HepG2 (cell line): ENCODE data around the gene RNASE13. TPM values are rescaled to one million over a fixed set of nuclear protein-coding genes. Genes with fewer than 3 reads are reported as not detected.
A peak's percentile ranks its signal among the peaks of the same experiment; 100 is the strongest.

Experiments used
- ATAC-seq: fragments of 200-7000 bp; cut with Tn5 transposase; 3 replicates; pipeline ENCODE4 v1.9.1; 2020; ENCODE audit warnings: mild to moderate bottlenecking, moderate library complexity
- BruUV-seq: library from RNA; stranded (reverse); fragments of 400-500 nt; replicated peaks from 2 replicates; lab custom pipeline; 2021; lab: Mats Ljungman, UMichigan
- CTCF ChIA-PET: fragments of 300-600 bp; formaldehyde crosslinking; extraction: SDS; loops from one replicate; lab custom pipeline; 2021; ENCODE audit warnings: low total read pairs, inconsistent platforms, low intra/inter-chr PET ratio; lab: Yijun Ruan, JAX
- POLR2A ChIA-PET: fragments of 350-600 bp; sonication (Branson Sonifier 250); formaldehyde crosslinking; loops from one replicate; lab custom pipeline; 2020; ENCODE audit warnings: antibody characterized with exemption, inconsistent platforms; lab: Yijun Ruan, JAX
- DNase-seq: peaks from one replicate; pipeline ENCODE4 v3.0.0-alpha.2; 2015; ENCODE audit warnings: low spot score
- FAIRE-seq: peaks from 3 replicates; lab custom pipeline; 2011; peaks lifted over from hg19 to GRCh38; lab: Jason Lieb, UNC
- H2AFZ ChIP-seq: one replicate; pipeline ENCODE4 v1.6.1; 2011; ENCODE audit warnings: low read length, inconsistent platforms
- H3K27ac ChIP-seq: fragments of 300-600 bp; 3 replicates; pipeline ENCODE4 v1.8.0; 2011; ENCODE audit warnings: mixed run types, mild to moderate bottlenecking, mixed read lengths, low read length, inconsistent platforms; ENCODE audit not compliant: insufficient read depth; ENCODE audit errors: extremely low read length
- H3K27me3 ChIP-seq, 2 experiments: fragments of 200-600 bp in 1 of 2; 2 replicates in 1 of 2; 3 replicates in 1 of 2; pipeline versions ENCODE4 v1.6.0 to v1.8.0; 2011; ENCODE audit warnings: low read length in 2 of 2, mild to moderate bottlenecking in 2 of 2, moderate library complexity in 2 of 2, inconsistent platforms in 1 of 2; ENCODE audit not compliant: insufficient read depth in 2 of 2, control insufficient read depth in 1 of 2
- H3K36me3 ChIP-seq, 2 experiments: fragments of 200-600 bp in 1 of 2; replicated peaks in 1 of 2; 2 replicates in 1 of 2; 3 replicates in 1 of 2; pipeline versions ENCODE4 v1.5.1 to v1.8.0; 2011; ENCODE audit warnings: low read length in 2 of 2, inconsistent platforms in 1 of 2; ENCODE audit not compliant: insufficient read depth in 2 of 2, control insufficient read depth in 1 of 2
- H3K4me1 ChIP-seq: 2 replicates; pipeline ENCODE4 v1.5.1; 2012; ENCODE audit warnings: low read length, inconsistent platforms; ENCODE audit not compliant: insufficient read depth
- H3K4me2 ChIP-seq: 2 replicates; pipeline ENCODE4 v1.6.0; 2011; ENCODE audit warnings: low read depth, low read length, inconsistent platforms
- H3K4me3 ChIP-seq, 3 experiments: fragments of 200-600 bp in 1 of 3; sonication (generic), shearing (Covaris generic) in 1 of 3; replicated peaks in 1 of 3; 2 replicates each; pipeline ENCODE4 v1.5.1; 2011 to 2016; ENCODE audit warnings: low read length in 3 of 3, inconsistent platforms in 2 of 3, low read depth in 2 of 3, mild to moderate bottlenecking in 2 of 3, control low read depth in 1 of 3, mixed read lengths in 1 of 3; ENCODE audit not compliant: insufficient read depth in 1 of 3
- H3K79me2 ChIP-seq: one replicate; pipeline ENCODE4 v1.6.1; 2011; ENCODE audit warnings: low read length, inconsistent platforms; ENCODE audit not compliant: insufficient read depth
- H3K9ac ChIP-seq: 2 replicates; pipeline ENCODE4 v1.6.0; 2011; ENCODE audit warnings: mild to moderate bottlenecking, low read depth, low read length, inconsistent platforms; ENCODE audit not compliant: insufficient read depth
- H3K9me3 ChIP-seq: 2 replicates; pipeline ENCODE4 v1.5.1; 2012; ENCODE audit warnings: mild to moderate bottlenecking, low read length
- H4K20me1 ChIP-seq: 2 replicates; pipeline ENCODE4 v1.6.0; 2011; ENCODE audit warnings: inconsistent platforms, mild to moderate bottlenecking, low read length, moderate library complexity; ENCODE audit not compliant: insufficient read depth
- ZNF577 ChIP-seq: sonication (generic); formaldehyde crosslinking; IDR thresholded peaks from 2 replicates; pipeline ENCODE4 v1.4.0; 2020; ENCODE audit warnings: mild to moderate bottlenecking, low read depth, missing genetic modification reagents, borderline replicate concordance
- ZNF878 ChIP-seq: sonication (generic); formaldehyde crosslinking; IDR thresholded peaks from 2 replicates; pipeline ENCODE4 v1.8.1; 2023; ENCODE audit warnings: mild to moderate bottlenecking, missing genetic modification reagents, moderate library complexity
- WGBS: methylation state at CpG from one replicate; pipeline ENCODE4 v1.1.6; 2017; ENCODE audit warnings: low lambda C conversion rate; 5-methylcytosine and 5-hydroxymethylcytosine counted together
- in situ Hi-C: cut with HindIII; loops from 2 replicates; pipeline ENCODE4 v1.10.0; 2017; ENCODE audit warnings: low pct_unique_long_range_greater_than_20kb; ENCODE audit not compliant: extremely low pct_ligation_motif_present
- intact Hi-C: fragments of 100-400 bp; cut with micrococcal nuclease; formaldehyde crosslinking; loops from one replicate; pipeline ENCODE4 v1.10.0; 2022; ENCODE audit not compliant: unreplicated experiment
- polyA plus RNA-seq, 8 experiments: library from polyadenylated mRNA; depleted of rRNA in 3 of 8; stranded (reverse) in 7 of 8; unstranded in 1 of 8; fragments of >200 nt; fragmentation: Illumina TruSeq in 4 of 8; extraction: Trizol in 4 of 8; gene quantifications; 2 replicates each; pipeline versions ENCODE4 v1.2.1 to v1.2.3, GENCODE V29; 2011 to 2016; ENCODE audit warnings: low read depth in 4 of 8, missing spikeins in 1 of 8, mixed read lengths in 1 of 8; ENCODE audit not compliant: insufficient read depth in 1 of 8
- total RNA-seq, 5 experiments: library from RNA; depleted of rRNA; stranded (reverse); fragments of >200 nt; fragmentation: Illumina TruSeq; extraction: Trizol; gene quantifications; 2 replicates each; pipeline ENCODE4 v1.2.3, GENCODE V29; 2016; ENCODE audit warnings: low read depth in 1 of 5
- TF ChIP-seq, protein P1 (sequence below): sonication (generic); formaldehyde crosslinking; IDR thresholded peaks from 2 replicates; pipeline ENCODE4; 2020; ENCODE audit warnings: missing genetic modification reagents, mild to moderate bottlenecking, borderline replicate concordance

The RNASE13 gene
- total and polyA plus RNA-seq, 2 of the 13 experiments (the other 11 are each of a cell fraction or from before 2014, with no cell fraction given) = 1.0 TPM; not detected in 1

DNA sequence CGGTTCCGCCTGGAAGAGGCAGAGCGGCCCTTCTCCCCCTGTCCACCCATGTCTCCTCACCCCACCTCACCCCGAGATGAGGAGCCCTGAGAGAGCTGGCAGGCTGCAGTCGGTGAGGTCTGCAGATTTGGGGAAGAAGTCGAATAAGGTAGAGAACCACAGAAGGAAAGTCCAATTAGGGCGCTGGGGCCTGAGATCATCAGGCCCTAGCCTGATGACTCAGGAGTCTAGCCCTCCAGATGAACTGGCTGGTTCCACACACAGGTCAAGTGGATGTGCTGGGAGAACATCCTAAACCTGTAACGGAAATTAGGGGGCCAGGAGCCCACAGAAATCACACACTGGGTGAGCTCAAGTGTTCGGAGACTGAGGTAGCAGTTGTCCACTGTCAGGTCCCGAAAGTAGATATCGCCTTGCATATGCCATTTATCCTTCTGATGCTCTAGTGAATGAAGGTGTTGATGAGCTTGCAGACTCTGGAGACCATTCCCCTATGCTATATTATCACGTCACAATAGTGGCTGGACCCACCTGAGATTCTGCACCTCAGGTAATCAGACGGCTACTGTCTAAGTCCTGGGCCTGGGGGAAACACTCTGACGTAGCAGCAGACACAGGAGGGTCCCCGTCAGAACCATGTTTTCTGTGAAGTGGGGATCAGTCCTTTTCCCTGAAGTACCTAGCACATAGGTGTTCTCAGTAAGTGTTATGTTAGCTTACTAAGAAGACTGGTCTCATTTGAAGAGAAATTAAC, 45.7 kb downstream of the RNASE13 start:
- peaks cover 0 to under 1% of the 10 kb centered on the region in 2 experiments; a peak in 2 of 5 replicates for H3K27me3 ChIP-seq
- no peak for ATAC-seq
- no peak for DNase-seq
- no peak for FAIRE-seq
- intact Hi-C loops = no loop called here
- peak overlapping the region; percentile 27 for H3K27ac ChIP-seq
- H3K36me3 ChIP-seq = peaks cover 9 to 19% of the 10 kb centered on the region in 2 experiments; a peak in 4 of 5 replicates
- H3K9ac ChIP-seq = peak overlapping the region; percentile 43; the same call in 1 of the 2 replicates
- no peaks in the 10 kb centered on the region for H3K9me3 ChIP-seq
- in situ Hi-C loops = loop anchor here (25.0 kb wide), 1 partner anchor 652 kb away; the partner anchor contains the start of genes CCNB1IP1 and PARP2
- peak overlapping the region; percentile 77 for H2AFZ ChIP-seq
- H3K79me2 ChIP-seq = peaks cover 13% of the 10 kb centered on the region
- CTCF ChIA-PET = interaction anchor here (0.8 kb wide), 1 partner anchor 104 kb away, joined by 4 read pairs; no protein-coding TSS in a partner anchor
- 93% methylated on average over 15 of the region's 15 CpGs for WGBS
- peak overlapping the region; percentile 77 for H3K4me2 ChIP-seq
- H3K4me1 ChIP-seq = peaks cover 26% of the 10 kb centered on the region
- POLR2A ChIA-PET = interaction anchor here (0.9 kb wide), 1 partner anchor 14 kb away, joined by 3 read pairs; no protein-coding TSS in a partner anchor
- H4K20me1 ChIP-seq = 0 out of 2 replicates have a peak, but pooled peaks cover 3% of the 10 kb centered on the region
- BruUV-seq = TSS peak; percentile 89
- TF ChIP-seq ZNF878 (CRISPR knock-in tag) = 0 out of 2 replicates have a peak, but pooled peaks have one; percentile 10
- no peak for TF ChIP-seq ZNF577 (CRISPR knock-in tag)
- TF ChIP-seq, protein P1, sequence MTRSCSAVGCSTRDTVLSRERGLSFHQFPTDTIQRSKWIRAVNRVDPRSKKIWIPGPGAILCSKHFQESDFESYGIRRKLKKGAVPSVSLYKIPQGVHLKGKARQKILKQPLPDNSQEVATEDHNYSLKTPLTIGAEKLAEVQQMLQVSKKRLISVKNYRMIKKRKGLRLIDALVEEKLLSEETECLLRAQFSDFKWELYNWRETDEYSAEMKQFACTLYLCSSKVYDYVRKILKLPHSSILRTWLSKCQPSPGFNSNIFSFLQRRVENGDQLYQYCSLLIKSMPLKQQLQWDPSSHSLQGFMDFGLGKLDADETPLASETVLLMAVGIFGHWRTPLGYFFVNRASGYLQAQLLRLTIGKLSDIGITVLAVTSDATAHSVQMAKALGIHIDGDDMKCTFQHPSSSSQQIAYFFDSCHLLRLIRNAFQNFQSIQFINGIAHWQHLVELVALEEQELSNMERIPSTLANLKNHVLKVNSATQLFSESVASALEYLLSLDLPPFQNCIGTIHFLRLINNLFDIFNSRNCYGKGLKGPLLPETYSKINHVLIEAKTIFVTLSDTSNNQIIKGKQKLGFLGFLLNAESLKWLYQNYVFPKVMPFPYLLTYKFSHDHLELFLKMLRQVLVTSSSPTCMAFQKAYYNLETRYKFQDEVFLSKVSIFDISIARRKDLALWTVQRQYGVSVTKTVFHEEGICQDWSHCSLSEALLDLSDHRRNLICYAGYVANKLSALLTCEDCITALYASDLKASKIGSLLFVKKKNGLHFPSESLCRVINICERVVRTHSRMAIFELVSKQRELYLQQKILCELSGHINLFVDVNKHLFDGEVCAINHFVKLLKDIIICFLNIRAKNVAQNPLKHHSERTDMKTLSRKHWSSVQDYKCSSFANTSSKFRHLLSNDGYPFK (CRISPR knock-in tag) = 0 out of 2 replicates have a peak, but pooled peaks have one; percentile 35
- H3K4me3 ChIP-seq = peak overlapping the region; percentile 17 to 94 (median 72); a peak in 4 of 6 replicates
